Thymus (tissue), 11 donors: ENCODE measurements around the gene IL6. TPM values are rescaled to one million over a fixed set of nuclear protein-coding genes. Genes with fewer than 3 reads are reported as not detected.
"Not testable (repeated sequence)": the region's sequence is repeated elsewhere in the genome, so short reads cannot be mapped to it uniquely, and the experiment has no call there.

Experiments used
- DNase-seq, 9 donors: peaks; one replicate each; pipeline ENCODE4 v3.0.0-alpha.2; 2013; ENCODE audit warnings: low spot score in 9 of 9, low read depth in 6 of 9, missing footprints in 1 of 9
- H3K27ac ChIP-seq, 2 donors: one replicate each; pipeline ENCODE4 v1.5.1; 2013; ENCODE audit warnings: control low read depth in 1 of 2, low read depth in 1 of 2, low read length in 1 of 2, mild to moderate bottlenecking in 1 of 2, moderate library complexity in 1 of 2
- H3K27me3 ChIP-seq, 2 donors: one replicate each; pipeline ENCODE4 v1.5.1; 2013; ENCODE audit warnings: low read length in 1 of 2; ENCODE audit not compliant: control insufficient read depth in 2 of 2, insufficient read depth in 1 of 2
- H3K36me3 ChIP-seq, 2 donors: one replicate each; pipeline ENCODE4 v1.5.1; 2013; ENCODE audit warnings: low read length in 1 of 2, mild to moderate bottlenecking in 1 of 2, moderate library complexity in 1 of 2; ENCODE audit not compliant: control insufficient read depth in 2 of 2, insufficient read depth in 2 of 2
- H3K4me1 ChIP-seq, 2 donors: one replicate each; pipeline ENCODE4 v1.5.1; 2013; ENCODE audit warnings: low read length in 2 of 2; ENCODE audit not compliant: control insufficient read depth in 2 of 2, insufficient read depth in 2 of 2
- H3K4me3 ChIP-seq, 2 donors: one replicate each; pipeline ENCODE4 v1.5.1; 2013; ENCODE audit warnings: low read length in 2 of 2, control low read depth in 1 of 2, mild to moderate bottlenecking in 1 of 2
- H3K9me3 ChIP-seq, 2 donors: one replicate each; pipeline ENCODE4 v1.5.1; 2013; ENCODE audit warnings: low read length in 1 of 2, mild to moderate bottlenecking in 1 of 2; ENCODE audit not compliant: control insufficient read depth in 2 of 2, insufficient read depth in 1 of 2
- WGBS: extraction: QIAGEN DNeasy Blood & Tissue Kit; methylation state at CpG from one replicate; pipeline ENCODE4 v1.1.7; 2013; 5-methylcytosine and 5-hydroxymethylcytosine counted together
- polyA plus RNA-seq: library from polyadenylated mRNA; stranded (reverse); fragments of 200-250 nt; gene quantifications from one replicate; pipeline ENCODE4 v1.2.3, GENCODE V29; 2013
- total RNA-seq: library from RNA; stranded (reverse); fragments of 120-200 nt; gene quantifications from one replicate; pipeline ENCODE4 v1.2.4, GENCODE V29; 2013
- donor health status: healthy.

IL6 gene
- total and polyA plus RNA-seq, 2 donors = 0.24 to 3.5 TPM

DNA sequence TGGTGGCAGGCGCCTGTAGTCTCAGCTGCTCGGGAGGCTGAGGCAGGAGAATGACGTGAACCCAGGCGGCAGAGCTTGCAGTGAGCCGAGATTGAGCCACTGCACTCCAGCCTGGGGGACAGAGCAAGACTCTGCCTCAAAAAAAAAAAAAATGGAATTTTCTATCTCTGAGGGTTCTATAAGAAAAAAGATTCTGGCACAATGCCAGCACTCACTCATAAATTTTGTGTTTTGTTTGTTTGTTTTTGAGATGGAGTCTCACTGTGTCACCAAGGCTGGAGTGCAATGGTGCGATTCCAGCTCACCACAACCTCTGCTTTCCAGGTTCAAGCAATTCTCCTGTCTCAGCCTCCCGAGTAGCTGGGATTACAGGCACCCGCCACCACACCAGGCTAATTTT lies 38.1 kb upstream of the IL6 start:
- H3K27ac ChIP-seq, H3K9me3 ChIP-seq, H3K4me3 ChIP-seq, H3K4me1 ChIP-seq, H3K27me3 ChIP-seq, H3K36me3 ChIP-seq, DNase-seq: not testable (repeated sequence)
- 99% methylated on average over 8 of the region's 8 CpGs for WGBS

DNA sequence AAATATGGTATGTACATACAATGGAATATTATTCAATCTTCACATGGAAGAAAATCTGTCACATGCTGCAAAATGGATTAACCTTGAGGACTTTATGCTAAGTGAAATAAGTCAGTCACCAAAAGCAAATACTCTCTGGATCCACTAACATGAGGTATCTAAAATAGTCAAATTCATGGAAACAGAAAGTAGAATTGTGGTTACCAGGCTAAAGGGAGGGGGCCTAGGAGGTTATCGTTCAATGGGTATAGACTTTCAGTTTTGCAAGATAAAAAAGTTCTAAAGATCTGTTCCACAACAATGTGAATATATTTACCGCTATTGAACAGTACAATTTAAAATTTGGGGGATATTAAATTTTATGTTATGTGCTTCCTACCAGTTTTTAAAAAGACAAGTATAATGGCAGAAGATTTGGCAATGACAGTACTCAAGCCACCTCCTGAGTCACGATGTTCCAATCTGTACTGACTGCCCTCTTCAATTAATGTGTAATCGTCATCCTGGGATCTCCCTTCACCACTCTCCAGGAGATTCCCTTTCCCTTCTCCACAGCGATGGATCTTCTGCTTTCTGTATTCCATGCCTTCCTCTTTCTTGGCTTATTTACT lies 32.3 kb upstream of the IL6 start:
- no peaks in the 10 kb centered on the region for H3K4me1 ChIP-seq
- no peak overlapping the region for H3K4me3 ChIP-seq
- H3K36me3 ChIP-seq = no peaks in the 10 kb centered on the region
- no peaks in the 10 kb centered on the region for H3K9me3 ChIP-seq
- H3K27ac ChIP-seq = no peak overlapping the region
- WGBS = 79% methylated on average over 5 of the region's 5 CpGs
- DNase-seq = no peak
- no peaks in the 10 kb centered on the region for H3K27me3 ChIP-seq

DNA sequence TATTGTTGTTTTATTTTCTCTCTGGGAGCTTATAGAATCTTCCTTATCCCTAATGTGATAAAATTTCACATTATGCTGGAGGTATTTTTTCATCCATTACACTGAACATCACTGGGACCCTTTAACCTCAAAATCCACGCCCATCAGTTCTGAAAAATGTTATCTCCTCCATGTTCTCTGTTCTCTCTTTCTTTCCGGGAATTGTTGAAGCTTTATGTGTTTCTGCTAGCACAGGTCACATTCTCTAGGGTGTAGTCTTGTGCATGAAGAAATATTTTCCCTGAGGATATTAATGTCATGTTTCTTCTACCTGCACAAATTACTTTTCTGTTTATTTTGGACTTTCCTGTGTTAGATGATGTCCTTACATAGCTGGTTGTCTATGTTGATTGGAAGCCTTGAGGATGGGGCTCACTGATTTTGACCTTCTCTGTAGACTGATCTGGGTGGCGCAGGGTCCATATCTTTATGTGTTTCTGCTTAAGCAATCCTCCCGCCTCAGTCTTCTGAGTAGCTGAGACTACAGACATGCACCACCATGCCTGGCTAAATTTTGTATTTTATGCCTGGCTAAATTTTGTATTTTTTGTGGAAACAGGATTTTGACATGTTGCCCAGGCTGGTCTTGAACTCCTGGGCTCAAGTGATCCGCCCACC lies 31.4 kb upstream of the IL6 start:
- Histone ChIP-seq H3K4me1 (no peaks in the 10 kb centered on the region), H3K9me3 (no peaks in the 10 kb centered on the region), H3K27ac (no peak overlapping the region), H3K4me3 (no peak overlapping the region), H3K27me3 (no peaks in the 10 kb centered on the region), H3K36me3 (no peaks in the 10 kb centered on the region)
- WGBS = 96% methylated on average over 5 of the region's 5 CpGs
- no peak for DNase-seq

DNA sequence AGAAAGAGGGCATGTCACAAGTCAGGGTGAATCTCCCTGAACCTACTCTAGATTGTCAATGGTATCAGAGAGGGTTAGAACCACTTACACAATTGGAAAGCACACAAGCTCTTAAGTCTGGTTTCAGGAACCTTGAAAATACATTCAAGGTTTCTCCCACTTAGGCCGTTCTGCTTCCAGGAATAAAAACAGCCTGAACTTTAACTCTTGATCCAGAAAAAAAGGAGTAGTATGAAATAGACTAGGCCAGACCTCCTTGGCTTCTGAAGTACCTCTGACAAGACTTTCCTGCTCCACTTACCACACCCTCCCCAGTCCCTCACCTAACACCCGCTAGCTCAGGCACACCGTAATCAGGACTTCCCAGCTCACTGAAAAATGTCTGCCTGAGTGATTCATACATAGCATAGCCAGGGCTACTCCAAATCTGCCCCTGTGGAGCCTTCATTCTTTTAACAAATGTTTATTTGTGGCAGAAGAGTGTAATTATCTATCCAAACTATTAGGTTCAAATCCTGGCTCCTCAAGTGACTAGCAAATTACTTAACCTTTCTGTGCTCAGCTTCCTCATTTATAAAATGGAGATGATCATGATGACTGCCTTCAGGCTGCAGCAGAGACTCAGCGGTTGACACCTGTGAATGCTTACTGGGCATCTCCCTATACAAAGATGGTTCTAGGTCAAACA lies 30.3 kb upstream of the IL6 start:
- Histone ChIP-seq H3K4me1 (no peaks in the 10 kb centered on the region), H3K36me3 (no peaks in the 10 kb centered on the region), H3K9me3 (no peaks in the 10 kb centered on the region), H3K4me3 (no peak overlapping the region), H3K27ac (no peak overlapping the region), H3K27me3 (no peaks in the 10 kb centered on the region)
- WGBS = 96% methylated on average over 4 of the region's 4 CpGs
- DNase-seq = no peak

DNA sequence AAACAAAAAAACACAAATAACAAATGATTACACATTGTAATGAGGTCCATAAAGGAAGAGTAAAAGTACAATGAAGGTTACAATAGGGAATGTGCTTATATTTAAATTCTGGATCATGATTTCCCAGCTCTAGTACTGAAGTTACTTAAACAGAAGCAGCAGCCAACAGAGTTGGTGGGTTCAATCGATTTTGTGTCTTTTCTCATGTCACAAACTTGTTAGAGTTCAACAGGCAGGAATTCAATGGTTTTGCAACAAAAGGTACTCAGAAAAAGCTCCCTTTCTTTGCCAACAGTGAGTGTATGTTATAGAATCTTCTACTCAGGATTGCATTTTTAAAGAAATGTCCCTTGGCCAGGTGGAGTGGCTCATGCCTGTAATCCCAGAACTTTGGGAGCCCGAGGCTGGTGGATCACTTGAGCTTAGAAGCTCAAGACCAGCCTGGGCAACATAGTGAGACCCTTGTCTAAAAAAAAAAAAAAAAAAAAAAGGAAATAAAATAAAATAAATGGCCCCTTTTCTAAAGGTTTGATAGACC lies 29.6 kb upstream of the IL6 start:
- H3K9me3 ChIP-seq = no peaks in the 10 kb centered on the region
- no peaks in the 10 kb centered on the region for H3K27me3 ChIP-seq
- no peaks in the 10 kb centered on the region for H3K36me3 ChIP-seq
- WGBS = 86% methylated on average over 2 of the region's 2 CpGs
- H3K27ac ChIP-seq = no peak overlapping the region
- no peak for DNase-seq
- H3K4me3 ChIP-seq = no peak overlapping the region
- H3K4me1 ChIP-seq = no peaks in the 10 kb centered on the region

DNA sequence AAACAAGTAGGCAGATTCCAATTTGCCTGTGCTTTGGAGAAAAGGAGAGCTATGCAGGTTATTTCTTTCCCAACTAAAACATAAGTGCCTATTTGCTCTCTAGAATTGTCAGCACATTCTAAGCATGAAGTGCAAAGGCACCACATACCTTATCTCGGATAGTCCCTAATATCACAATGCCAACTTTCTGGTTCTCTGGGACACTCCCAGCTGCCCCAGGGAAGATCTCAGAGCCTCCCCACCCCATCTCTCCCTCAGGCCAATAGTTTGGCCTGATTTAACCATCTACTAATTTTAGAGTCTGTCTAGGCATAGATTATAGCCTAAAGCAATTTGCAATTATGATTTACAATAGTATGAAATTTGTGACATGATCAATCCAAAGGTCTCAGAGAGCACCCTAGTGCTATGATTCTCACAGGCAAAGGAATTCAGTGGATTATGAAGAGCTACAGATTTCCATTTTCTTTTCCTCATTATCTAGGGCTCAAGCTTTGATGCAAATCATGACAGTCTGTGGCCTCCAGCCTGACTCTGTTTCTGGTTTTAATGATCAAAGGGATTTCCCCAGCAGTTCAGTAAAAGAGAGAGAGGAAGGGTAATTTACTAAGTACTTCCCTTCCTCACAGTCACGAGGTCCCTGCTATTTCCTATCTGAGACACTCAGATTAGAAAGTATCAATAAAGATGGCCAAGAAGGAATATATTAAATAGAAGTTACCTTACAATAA lies 29.0 kb upstream of the IL6 start:
- 48% methylated on average over 2 of the region's 2 CpGs for WGBS
- no peaks in the 10 kb centered on the region for H3K27me3 ChIP-seq
- H3K4me3 ChIP-seq = no peak overlapping the region
- H3K4me1 ChIP-seq = no peaks in the 10 kb centered on the region
- no peaks in the 10 kb centered on the region for H3K36me3 ChIP-seq
- no peaks in the 10 kb centered on the region for H3K9me3 ChIP-seq
- H3K27ac ChIP-seq = no peak overlapping the region
- DNase-seq = no peak

DNA sequence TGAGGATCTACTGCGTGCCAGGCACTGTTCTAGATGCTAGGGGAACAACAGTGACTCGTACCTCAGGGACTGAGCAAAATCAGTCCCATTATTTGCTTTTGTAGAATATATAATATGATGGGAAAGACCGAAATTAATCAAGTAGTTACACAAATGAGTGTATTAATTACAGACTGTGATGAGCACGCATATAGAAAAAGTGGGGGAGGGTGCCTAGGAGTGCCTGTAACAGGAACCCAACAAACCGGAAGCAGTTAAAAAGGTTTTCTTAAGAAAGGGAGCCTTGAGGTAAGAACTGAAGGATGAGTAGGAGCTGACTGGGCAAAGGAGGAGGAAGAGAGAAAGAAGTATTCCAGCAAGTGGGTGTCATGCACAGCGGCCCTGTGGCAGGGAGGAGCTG lies 28.2 kb upstream of the IL6 start:
- DNase-seq = no peak
- 90% methylated on average over 6 of the region's 6 CpGs for WGBS
- no peak overlapping the region for H3K4me3 ChIP-seq
- H3K36me3 ChIP-seq = no peaks in the 10 kb centered on the region
- no peaks in the 10 kb centered on the region for H3K4me1 ChIP-seq
- H3K27ac ChIP-seq = no peak overlapping the region
- no peaks in the 10 kb centered on the region for H3K9me3 ChIP-seq
- no peaks in the 10 kb centered on the region for H3K27me3 ChIP-seq

DNA sequence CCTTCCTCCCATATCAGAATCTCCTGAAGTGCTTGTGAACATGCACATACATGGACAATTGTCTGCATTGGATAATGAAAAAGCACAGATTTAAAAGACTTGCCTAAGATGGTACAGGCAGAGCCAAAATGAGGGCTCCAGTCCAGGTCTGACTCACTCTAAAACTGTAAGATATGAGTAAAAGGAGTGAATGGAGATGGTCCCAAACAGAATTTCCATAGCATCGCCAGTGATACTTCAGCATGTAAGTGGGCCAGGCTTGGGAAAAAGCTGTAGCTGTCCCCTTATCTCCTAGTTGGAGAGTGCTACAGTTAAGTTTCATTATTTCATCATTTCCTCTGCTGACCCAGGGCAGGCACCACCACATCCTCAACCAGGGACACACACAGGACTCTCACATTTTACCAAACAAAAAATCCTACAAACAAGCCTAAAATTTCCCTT lies 26.4 kb upstream of the IL6 start:
- Histone ChIP-seq H3K4me3 (no peak overlapping the region), H3K36me3 (no peaks in the 10 kb centered on the region), H3K9me3 (no peaks in the 10 kb centered on the region), H3K4me1 (no peaks in the 10 kb centered on the region), H3K27ac (no peak overlapping the region), H3K27me3 (no peaks in the 10 kb centered on the region)
- 93% methylated on average over 1 of the region's 1 CpG for WGBS
- no peak for DNase-seq

DNA sequence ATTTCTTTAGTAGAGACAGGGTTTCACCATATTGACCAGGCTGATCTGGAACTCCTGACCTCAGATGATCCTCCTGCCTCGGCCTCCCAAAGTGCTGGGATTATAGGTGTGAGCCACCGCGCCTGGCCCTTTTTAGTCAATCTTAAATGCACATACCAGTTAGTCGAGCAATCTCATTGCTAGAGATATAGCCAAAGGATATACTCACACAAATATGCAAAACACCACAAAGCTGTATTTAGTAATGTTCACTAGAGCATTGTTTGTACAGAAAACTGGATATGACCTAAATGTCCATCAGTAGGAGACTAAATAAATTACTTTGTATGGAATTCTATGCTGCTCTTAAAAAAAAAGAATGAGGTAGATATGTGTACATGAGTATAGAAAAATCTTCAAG lies 24.5 kb upstream of the IL6 start:
- WGBS = 96% methylated on average over 4 of the region's 4 CpGs

More for the DNA sequence above, 24.5 kb upstream of the IL6 start:
- H3K9me3 ChIP-seq = no peaks in the 10 kb centered on the region
- DNase-seq = no peak
- no peak overlapping the region for H3K27ac ChIP-seq
- H3K27me3 ChIP-seq = no peaks in the 10 kb centered on the region
- no peaks in the 10 kb centered on the region for H3K4me1 ChIP-seq
- no peaks in the 10 kb centered on the region for H3K36me3 ChIP-seq
- no peak overlapping the region for H3K4me3 ChIP-seq
